ENCODE data around the gene NECTIN4.
"Not testable (repeated sequence)": the region's sequence is repeated elsewhere in the genome, so short reads cannot be mapped to it uniquely, and the experiment has no call there.

The NECTIN4 gene

DNA sequence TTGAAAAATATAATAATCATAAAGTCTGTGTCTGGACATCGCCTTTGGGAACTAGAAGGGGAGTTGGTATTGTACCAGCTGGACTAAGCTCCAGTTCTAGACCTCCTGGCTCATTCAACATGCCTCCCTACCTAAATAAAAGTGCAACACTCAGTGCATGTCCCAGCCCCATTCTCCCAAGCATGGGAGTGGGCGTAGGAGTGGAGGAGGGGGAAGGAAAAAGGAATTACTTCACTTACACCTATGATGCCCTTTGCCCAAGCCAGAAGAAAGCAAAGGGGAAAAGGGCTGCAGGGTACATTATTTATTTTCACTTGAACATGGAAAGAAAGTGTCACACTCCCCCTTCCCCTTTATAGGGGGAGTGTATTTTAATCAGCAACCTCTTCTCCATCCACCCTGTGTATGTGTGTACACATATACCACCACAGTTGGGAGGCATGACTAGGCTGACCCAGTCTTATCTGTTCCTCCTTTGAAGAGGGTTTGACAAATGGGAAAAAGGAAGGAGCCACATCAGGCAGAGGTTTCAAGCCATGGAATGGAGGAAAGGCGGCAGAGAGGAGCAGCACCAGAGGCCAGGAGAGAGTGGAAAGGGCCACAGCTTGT lies 31.8 kb upstream of the NECTIN4 start:
- H3K9ac ChIP-seq (ENCODE audit: low read length): peak overlapping the region; percentile 1; the same call in 1 of the 2 replicates
- peak overlapping the region; percentile 42 for H3K27ac ChIP-seq (ENCODE audit: low read length)
- H3K27me3 ChIP-seq (ENCODE audit: low read depth, low read length): no peaks in the 10 kb centered on the region
- H3K79me2 ChIP-seq (ENCODE audit: low read length): peaks cover 46% of the 10 kb centered on the region
- H2AFZ ChIP-seq (ENCODE audit: low read depth, low read length): no peak overlapping the region
- no peaks in the 10 kb centered on the region for H3K9me3 ChIP-seq (ENCODE audit: insufficient read depth, low read length)
- peak overlapping the region; percentile 43 for H3K4me2 ChIP-seq (ENCODE audit: low read length)
- TF ChIP-seq, protein P1, sequence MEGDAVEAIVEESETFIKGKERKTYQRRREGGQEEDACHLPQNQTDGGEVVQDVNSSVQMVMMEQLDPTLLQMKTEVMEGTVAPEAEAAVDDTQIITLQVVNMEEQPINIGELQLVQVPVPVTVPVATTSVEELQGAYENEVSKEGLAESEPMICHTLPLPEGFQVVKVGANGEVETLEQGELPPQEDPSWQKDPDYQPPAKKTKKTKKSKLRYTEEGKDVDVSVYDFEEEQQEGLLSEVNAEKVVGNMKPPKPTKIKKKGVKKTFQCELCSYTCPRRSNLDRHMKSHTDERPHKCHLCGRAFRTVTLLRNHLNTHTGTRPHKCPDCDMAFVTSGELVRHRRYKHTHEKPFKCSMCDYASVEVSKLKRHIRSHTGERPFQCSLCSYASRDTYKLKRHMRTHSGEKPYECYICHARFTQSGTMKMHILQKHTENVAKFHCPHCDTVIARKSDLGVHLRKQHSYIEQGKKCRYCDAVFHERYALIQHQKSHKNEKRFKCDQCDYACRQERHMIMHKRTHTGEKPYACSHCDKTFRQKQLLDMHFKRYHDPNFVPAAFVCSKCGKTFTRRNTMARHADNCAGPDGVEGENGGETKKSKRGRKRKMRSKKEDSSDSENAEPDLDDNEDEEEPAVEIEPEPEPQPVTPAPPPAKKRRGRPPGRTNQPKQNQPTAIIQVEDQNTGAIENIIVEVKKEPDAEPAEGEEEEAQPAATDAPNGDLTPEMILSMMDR (IDR thresholded peaks at IDR 0.05; ENCODE audit: low read depth, low read length): no peak
- TF ChIP-seq EZH2phosphoT487 (IDR thresholded peaks at IDR 0.05; ENCODE audit: low read depth): no peak
- peaks cover 57% of the 10 kb centered on the region for H3K36me3 ChIP-seq (replicated peaks; ENCODE audit: low read depth, low read length)
- no peak overlapping the region for H3K4me3 ChIP-seq (ENCODE audit: low read length)
- H3K4me1 ChIP-seq (ENCODE audit: low read length): peaks cover 38% of the 10 kb centered on the region
- no peaks in the 10 kb centered on the region for H4K20me1 ChIP-seq (ENCODE audit: insufficient read depth, low read length)

DNA sequence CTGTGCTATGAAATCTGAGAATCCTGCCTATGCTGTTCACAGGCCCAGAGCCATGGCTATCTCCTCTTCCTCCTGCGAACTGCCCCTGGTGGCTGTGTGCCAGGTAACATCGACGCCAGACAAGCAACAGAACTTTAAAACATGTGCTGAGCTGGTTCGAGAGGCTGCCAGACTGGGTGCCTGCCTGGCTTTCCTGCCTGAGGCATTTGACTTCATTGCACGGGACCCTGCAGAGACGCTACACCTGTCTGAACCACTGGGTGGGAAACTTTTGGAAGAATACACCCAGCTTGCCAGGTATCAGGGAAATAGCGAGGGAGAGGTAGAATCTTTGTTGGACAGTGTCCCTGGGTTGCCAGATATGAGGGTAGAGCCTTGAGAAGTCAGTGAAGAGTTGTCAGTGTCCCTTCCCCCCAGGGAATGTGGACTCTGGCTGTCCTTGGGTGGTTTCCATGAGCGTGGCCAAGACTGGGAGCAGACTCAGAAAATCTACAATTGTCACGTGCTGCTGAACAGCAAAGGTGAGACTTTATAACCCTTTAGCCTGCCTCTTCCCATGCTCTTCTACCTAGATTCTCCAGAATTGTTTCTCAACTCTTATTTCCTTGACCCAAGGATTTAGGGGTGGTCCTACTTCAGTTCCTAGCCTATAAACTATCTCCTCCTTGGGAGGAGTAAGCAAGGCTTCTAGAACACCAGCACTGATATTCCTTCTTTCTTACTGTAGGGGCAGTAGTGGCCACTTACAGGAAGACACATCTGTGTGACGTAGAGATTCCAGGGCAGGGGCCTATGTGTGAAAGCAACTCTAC lies 29.9 kb upstream of the NECTIN4 start:
- no peak overlapping the region for H3K9ac ChIP-seq (ENCODE audit: low read length)
- H3K27ac ChIP-seq (ENCODE audit: low read length): peak overlapping the region; percentile 5
- no peak for TF ChIP-seq EZH2phosphoT487 (IDR thresholded peaks at IDR 0.05; ENCODE audit: low read depth)
- TF ChIP-seq, protein P1 (IDR thresholded peaks at IDR 0.05; ENCODE audit: low read depth, low read length): peak; percentile 41
- H3K4me1 ChIP-seq (ENCODE audit: low read length): peaks cover 38% of the 10 kb centered on the region
- peaks cover 49% of the 10 kb centered on the region for H3K36me3 ChIP-seq (replicated peaks; ENCODE audit: low read depth, low read length)
- peaks cover 13% of the 10 kb centered on the region for H4K20me1 ChIP-seq (ENCODE audit: insufficient read depth, low read length)
- no peak overlapping the region for H2AFZ ChIP-seq (ENCODE audit: low read depth, low read length)
- peak overlapping the region; percentile 88; the same call in 1 of the 2 replicates for H3K4me3 ChIP-seq (ENCODE audit: low read length)
- peak overlapping the region; percentile 85 for H3K4me2 ChIP-seq (ENCODE audit: low read length)
- H3K27me3 ChIP-seq (ENCODE audit: low read depth, low read length): no peaks in the 10 kb centered on the region
- H3K79me2 ChIP-seq (ENCODE audit: low read length): peaks cover 55% of the 10 kb centered on the region
- H3K9me3 ChIP-seq (ENCODE audit: insufficient read depth, low read length): no peaks in the 10 kb centered on the region

DNA sequence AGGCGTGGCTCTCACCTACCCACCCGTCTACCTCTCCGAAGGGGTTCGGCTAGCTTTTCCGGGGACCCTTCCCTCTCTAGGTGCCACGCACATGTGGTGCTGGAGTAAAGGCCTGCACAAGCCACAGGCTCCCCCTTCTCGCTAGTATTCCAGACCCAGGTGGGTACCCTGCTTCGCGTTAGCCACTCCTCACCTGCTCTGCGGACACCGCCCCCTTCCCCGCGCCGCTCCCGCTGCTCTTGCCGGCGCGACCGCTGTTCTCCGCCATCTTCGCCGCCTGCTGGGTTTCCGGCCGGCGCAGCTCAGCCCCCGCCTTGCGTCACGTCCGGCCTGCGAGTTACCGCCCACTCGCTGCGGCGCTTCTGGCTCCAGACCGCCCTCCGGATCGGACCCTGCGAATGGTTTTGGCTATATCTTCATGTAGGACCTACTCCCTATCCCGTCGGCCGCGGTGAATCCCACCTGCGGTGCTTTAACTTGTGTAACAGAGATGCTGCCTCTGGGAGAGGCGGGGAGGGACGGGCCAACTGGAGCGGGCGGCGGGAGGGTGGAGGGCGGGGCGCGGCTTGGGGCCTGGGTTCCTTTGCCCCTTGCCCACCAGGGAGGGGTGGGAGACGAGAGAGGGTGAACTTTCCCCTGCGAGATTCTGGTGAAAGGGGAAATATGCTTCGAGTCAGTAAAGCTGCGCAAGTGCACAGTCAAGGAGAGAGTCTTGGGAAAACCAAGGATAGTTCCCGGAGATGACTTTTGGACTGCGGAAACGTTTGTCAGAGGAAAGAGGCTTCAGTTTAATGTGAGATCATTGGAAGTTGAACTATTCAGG lies 28.6 kb upstream of the NECTIN4 start, which contains the start of the genes NIT1 and PFDN2:
Gene NIT1 (plus strand): TSS at position 347 of the 823 bp plus-strand sequence. CDS start 72 bp downstream, at position 419.
Gene PFDN2 (minus strand): TSS at position 279 of the 823 bp plus-strand sequence. CDS start 11 bp downstream, at position 268.
- Histone ChIP-seq H2AFZ (ENCODE audit: low read depth, low read length) (peak within 1 kb of the TSS; percentile 82; the same call in 1 of the 2 replicates), H3K27ac (ENCODE audit: low read length) (peak within 1 kb of the TSS; percentile 61), H3K27me3 (ENCODE audit: low read depth, low read length) (no peaks in the 10 kb centered on the region), H3K4me1 (ENCODE audit: low read length) (peaks cover 38% of the 10 kb centered on the region), H3K36me3 (replicated peaks; ENCODE audit: low read depth, low read length) (peaks cover 43% of the 10 kb centered on the region), H3K79me2 (ENCODE audit: low read length) (peaks cover 69% of the 10 kb centered on the region), H3K4me2 (ENCODE audit: low read length) (peak within 1 kb of the TSS; percentile 86), H4K20me1 (ENCODE audit: insufficient read depth, low read length) (peaks cover 24% of the 10 kb centered on the region), H3K4me3 (ENCODE audit: low read length) (peak within 1 kb of the TSS; percentile 88), H3K9me3 (ENCODE audit: insufficient read depth, low read length) (no peaks in the 10 kb centered on the region), H3K9ac (ENCODE audit: low read length) (peak within 1 kb of the TSS; percentile 86)
- TF ChIP-seq EZH2phosphoT487 (IDR thresholded peaks at IDR 0.05; ENCODE audit: low read depth): no peak
- TF ChIP-seq, protein P1 (IDR thresholded peaks at IDR 0.05; ENCODE audit: low read depth, low read length): no peak

- H2AFZ ChIP-seq (ENCODE audit: low read depth, low read length); H3K9ac ChIP-seq (ENCODE audit: low read length); H3K27ac ChIP-seq (ENCODE audit: low read length); H3K27me3 ChIP-seq (ENCODE audit: low read depth, low read length); H3K9me3 ChIP-seq (ENCODE audit: insufficient read depth, low read length); H3K4me3 ChIP-seq (ENCODE audit: low read length); H3K4me2 ChIP-seq (ENCODE audit: low read length): not testable (repeated sequence)
- H3K4me1 ChIP-seq (ENCODE audit: low read length): peaks cover 36% of the 10 kb centered on the region
- H4K20me1 ChIP-seq (ENCODE audit: insufficient read depth, low read length): peaks cover 42% of the 10 kb centered on the region
- H3K36me3 ChIP-seq (replicated peaks; ENCODE audit: low read depth, low read length): peaks cover 24% of the 10 kb centered on the region
- H3K79me2 ChIP-seq (ENCODE audit: low read length): peaks cover 85% of the 10 kb centered on the region
Observed at GRCh38 chr1:161115961-161116360, 26.6 kb upstream of the NECTIN4 start.

All from OCI-LY3 (cell line).